ENCODE measurements around the gene KCNA3. TPM values are rescaled to one million over a fixed set of nuclear protein-coding genes. Genes with fewer than 3 reads are reported as not detected.
A peak's percentile ranks its signal among the peaks of the same experiment; 100 is the strongest.

KCNA3 gene
- total and polyA plus RNA-seq, 2 of the 8 experiments (the other 6 are each of a cell fraction or from before 2014, with no cell fraction given) = 0.95 to 1.1 TPM

GRCh38 chr1:110675060-110675791 lies 486 bp upstream of the KCNA3 start:
- ChIA-PET CTCF (ENCODE audit: partially characterized antibody) (interaction anchor here (0.8 to 2.6 kb wide), 6 partner anchors 8 to 106 kb away, joined by 3 to 18 read pairs (median 3); no protein-coding TSS in a partner anchor), POLR2A (ENCODE audit: partially characterized antibody) (no interaction called here)
- Histone ChIP-seq H2AK5ac (ENCODE audit: low read depth, low read length) (no peak overlapping the region), H2AFZ (ENCODE audit: low read length) (no peak overlapping the region; the same call in 1 of the 2 replicates), H4K91ac (replicated peaks; ENCODE audit: insufficient read length, low read length) (no peak overlapping the region), H3K4me2 (ENCODE audit: insufficient read depth in 1 of 2, low read depth in 2 of 2, low read length in 2 of 2) (peak overlapping the region; percentile 65 to 82), H3K4me1 (replicated peaks in 1 of 4; ENCODE audit: control insufficient read depth in 3 of 4, insufficient read depth in 4 of 4, low read length in 3 of 4) (peaks cover 0 to 8% (median 2%) of the 10 kb centered on the region in 4 experiments; a peak in 4 of 7 replicates), H2BK5ac (ENCODE audit: low read depth, low read length) (no peak overlapping the region), H3K4me3 (ENCODE audit: extremely low read depth in 1 of 4, insufficient read depth in 2 of 4, low read depth in 3 of 4, low read length in 4 of 4) (peak overlapping the region; percentile 45 to 71 (median 48)), H3K9me3 (ENCODE audit: insufficient read depth in 2 of 2, low read depth in 1 of 2, low read length in 1 of 2) (peaks cover 0 to 8% of the 10 kb centered on the region in 2 experiments; a peak in 1 of 4 replicates), H4K5ac (ENCODE audit: insufficient read length, low read depth, low read length) (no peak overlapping the region), H3K14ac (ENCODE audit: insufficient read length) (no peak overlapping the region), H2BK12ac (ENCODE audit: low read depth, low read length) (no peak overlapping the region), H3K27me3 (replicated peaks in 1 of 4; ENCODE audit: control insufficient read depth in 3 of 4, extremely low read depth in 1 of 4, insufficient read depth in 3 of 4, low read length in 3 of 4) (peaks cover 27 to 59% (median 49%) of the 10 kb centered on the region in 4 experiments), H3K9ac (replicated peaks in 1 of 4; ENCODE audit: extremely low read depth in 1 of 4, low read depth in 3 of 4, low read length in 3 of 4) (no peak overlapping the region; a peak in 1 of 7 replicates), H4K8ac (ENCODE audit: extremely low read depth, insufficient read depth, low read length) (peak overlapping the region; percentile 57; the same call in 1 of the 2 replicates), H3K27ac (ENCODE audit: low read depth, low read length) (no peak overlapping the region), H2BK20ac (ENCODE audit: low read length) (no peak overlapping the region), H3K4ac (replicated peaks; ENCODE audit: insufficient read length, low read depth, low read length) (no peak overlapping the region), H3K36me3 (ENCODE audit: control insufficient read depth in 2 of 4, insufficient read depth in 4 of 4, low read length in 3 of 4) (no peaks in the 10 kb centered on the region), H2BK120ac (replicated peaks; ENCODE audit: low read depth, low read length) (no peak overlapping the region), H4K20me1 (replicated peaks in 1 of 2; ENCODE audit: control insufficient read depth in 1 of 2, insufficient read depth in 2 of 2, low read length in 2 of 2) (peaks cover 4 to 8% of the 10 kb centered on the region in 2 experiments), H2BK15ac (ENCODE audit: low read length) (no peak overlapping the region), H3K79me2 (ENCODE audit: control insufficient read depth in 1 of 2, insufficient read depth in 2 of 2, low read length in 2 of 2) (no peaks in the 10 kb centered on the region), H3K18ac (ENCODE audit: extremely low read depth, low read length) (no peak overlapping the region; the same call in 1 of the 2 replicates), H3K23me2 (ENCODE audit: low read depth, low read length) (peaks cover 7% of the 10 kb centered on the region; the same call in 1 of the 2 replicates), H3K56ac (replicated peaks; ENCODE audit: insufficient read length, low read depth, low read length) (no peak overlapping the region), H3K23ac (ENCODE audit: insufficient read length) (no peak overlapping the region), H3K79me1 (ENCODE audit: low read depth, low read length) (no peaks in the 10 kb centered on the region)
- DNase-seq (ENCODE audit: low read depth in 1 of 2, low spot score in 2 of 2) (peak in 1 of 2 experiments; percentile 66), FAIRE-seq (no peak)
- WGBS, 2 experiments (ENCODE audit: extremely low coverage in 1 of 2, insufficient coverage in 1 of 2, insufficient read length in 1 of 2, insufficient replicate concordance in 2 of 2, low coverage in 1 of 2, low lambda C conversion rate in 2 of 2, missing lambda C conversion rate in 1 of 2) = 5% methylated on average over 37 of the region's 57 CpGs; no CpG with 5 or more reads in 1 of the 2 experiments
